ENCODE results near the gene CDH23.

DNA sequence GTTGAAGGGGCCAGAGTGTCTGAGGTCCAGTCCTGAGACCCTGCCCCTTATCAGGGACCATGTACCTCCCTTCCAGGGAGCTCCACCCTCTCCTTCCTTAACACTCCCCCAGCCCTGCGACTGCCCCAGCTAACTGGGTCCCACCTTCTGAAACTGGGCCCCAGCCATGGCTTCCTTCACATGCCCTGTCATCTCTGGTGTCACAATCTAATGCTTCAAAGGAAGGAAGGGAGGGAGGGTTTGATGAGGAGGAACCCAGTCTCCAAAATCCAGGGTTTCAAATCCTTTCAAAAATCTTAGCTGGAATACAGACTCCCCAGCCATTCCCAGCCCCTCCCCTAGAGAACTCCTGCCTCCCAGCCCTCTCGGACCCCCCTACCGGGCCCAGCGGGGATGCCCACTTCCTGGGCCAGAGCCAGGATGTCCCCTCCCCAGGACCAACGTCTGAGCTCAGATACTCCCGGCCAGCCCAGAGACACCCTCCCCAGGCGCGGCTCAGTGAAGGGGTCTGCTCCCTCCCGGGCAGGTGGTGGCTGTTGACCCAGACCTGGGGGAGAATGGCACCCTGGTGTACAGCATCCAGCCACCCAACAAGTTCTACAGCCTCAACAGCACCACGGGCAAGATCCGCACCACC is 304.9 kb downstream of the CDH23 start:
- TF ChIP-seq, protein P1, sequence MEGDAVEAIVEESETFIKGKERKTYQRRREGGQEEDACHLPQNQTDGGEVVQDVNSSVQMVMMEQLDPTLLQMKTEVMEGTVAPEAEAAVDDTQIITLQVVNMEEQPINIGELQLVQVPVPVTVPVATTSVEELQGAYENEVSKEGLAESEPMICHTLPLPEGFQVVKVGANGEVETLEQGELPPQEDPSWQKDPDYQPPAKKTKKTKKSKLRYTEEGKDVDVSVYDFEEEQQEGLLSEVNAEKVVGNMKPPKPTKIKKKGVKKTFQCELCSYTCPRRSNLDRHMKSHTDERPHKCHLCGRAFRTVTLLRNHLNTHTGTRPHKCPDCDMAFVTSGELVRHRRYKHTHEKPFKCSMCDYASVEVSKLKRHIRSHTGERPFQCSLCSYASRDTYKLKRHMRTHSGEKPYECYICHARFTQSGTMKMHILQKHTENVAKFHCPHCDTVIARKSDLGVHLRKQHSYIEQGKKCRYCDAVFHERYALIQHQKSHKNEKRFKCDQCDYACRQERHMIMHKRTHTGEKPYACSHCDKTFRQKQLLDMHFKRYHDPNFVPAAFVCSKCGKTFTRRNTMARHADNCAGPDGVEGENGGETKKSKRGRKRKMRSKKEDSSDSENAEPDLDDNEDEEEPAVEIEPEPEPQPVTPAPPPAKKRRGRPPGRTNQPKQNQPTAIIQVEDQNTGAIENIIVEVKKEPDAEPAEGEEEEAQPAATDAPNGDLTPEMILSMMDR (IDR thresholded peaks at IDR 0.05 in 8 of 11, conservative IDR thresholded peaks at IDR 0.05 in 3 of 11) = no peak
- TF ChIP-seq POLR2A (IDR thresholded peaks at IDR 0.05) (no peak), POLR2AphosphoS5 (IDR thresholded peaks at IDR 0.05) (no peak)
